GF-D8 (cell line): ENCODE data around the gene FFAR2.

Experiments
- DNase-seq: peaks from one replicate; lab custom pipeline; 2025; lab: John Stamatoyannopoulos, UW

FFAR2 gene

GRCh38 chr19:35425682-35426081 is 22.4 kb upstream of the FFAR2 start:
- DNase-seq, result no peak

DNA sequence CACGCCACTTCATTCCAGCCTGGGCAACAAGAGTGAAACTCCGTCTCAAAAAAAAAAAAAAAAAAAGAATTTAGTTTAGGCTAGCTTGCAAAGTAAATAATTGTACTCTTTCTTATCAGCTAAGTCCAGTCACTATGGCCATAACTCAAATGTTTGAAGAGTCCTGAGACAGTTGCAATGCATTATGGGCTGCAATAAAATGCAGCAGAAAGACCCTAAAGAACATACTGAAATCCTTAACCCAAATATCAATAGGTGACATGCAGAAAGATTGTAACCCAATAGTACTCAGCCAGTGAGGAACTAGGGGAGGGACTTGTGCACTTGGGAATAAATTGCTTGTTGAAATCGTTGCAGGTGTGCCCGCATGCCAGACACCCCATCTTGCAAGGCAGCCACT is 20.9 kb upstream of the FFAR2 start:
- DNase-seq, result no peak

DNA sequence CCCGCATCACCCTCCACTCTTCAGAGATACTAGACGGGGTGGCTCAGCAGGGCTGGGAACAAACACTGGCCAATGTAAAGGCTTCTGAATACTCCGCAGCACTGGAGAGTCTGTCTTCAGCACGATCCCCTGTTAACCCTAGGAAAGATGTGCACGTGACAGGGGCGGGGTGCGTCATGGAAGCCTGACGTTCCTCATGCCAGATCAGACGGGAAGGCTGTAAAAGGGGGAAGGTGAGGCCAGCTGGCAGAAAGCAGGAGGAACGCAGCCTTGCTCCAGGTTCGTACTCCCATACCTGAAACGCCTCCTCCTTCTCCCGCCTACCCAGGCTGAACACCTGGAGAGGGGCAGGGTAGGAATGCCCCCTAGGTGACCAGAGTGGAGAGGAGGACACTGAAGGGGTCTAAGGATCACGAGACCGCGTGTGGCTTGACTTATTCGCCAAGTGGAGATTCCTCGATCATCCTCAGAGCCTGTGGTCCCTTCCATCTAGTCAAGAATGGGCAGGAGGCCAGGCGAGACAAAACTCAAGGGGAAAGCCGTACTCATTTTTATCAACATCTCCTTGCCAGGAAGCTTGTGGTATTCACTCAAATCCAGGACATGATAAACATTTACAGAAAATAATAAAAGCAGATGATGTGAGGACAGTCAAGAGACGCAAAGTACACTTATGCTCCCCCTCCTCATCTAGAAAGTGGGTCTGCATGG is 18.2 kb upstream of the FFAR2 start:
- no peak for DNase-seq

GRCh38 chr19:35430409-35431144 is 17.5 kb upstream of the FFAR2 start:
- DNase-seq, result no peak

GRCh38 chr19:35431145-35431807 is 16.8 kb upstream of the FFAR2 start:
- no peak for DNase-seq

GRCh38 chr19:35432911-35433310 is 15.1 kb upstream of the FFAR2 start:
- DNase-seq, result no peak

GRCh38 chr19:35433448-35433847 is 14.6 kb upstream of the FFAR2 start:
- no peak for DNase-seq

DNA sequence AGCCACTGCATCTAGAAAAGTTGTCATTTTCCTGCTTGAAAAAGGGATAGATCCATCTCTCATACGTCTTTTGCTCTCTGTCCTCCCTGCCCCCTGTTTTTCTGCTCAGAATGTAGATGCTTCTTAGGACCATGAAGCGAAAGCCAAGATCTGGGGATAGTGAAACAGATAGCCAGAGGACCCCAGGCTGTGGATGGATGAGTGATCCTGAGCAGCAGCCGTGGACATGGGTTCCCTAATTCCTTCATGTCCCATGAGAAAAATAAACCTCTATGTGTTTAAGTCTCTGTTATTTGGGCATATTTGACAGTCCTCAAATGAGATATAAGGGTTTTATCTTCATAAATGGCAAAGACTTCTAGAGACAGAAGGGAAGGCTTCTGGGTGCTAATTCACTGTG is 12.2 kb upstream of the FFAR2 start:
- DNase-seq, result no peak

GRCh38 chr19:35436477-35437405 is 11.3 kb upstream of the FFAR2 start:
- DNase-seq, result peak; percentile 91

GRCh38 chr19:35437406-35437951 is 10.6 kb upstream of the FFAR2 start:
- DNase-seq, result no peak

DNA sequence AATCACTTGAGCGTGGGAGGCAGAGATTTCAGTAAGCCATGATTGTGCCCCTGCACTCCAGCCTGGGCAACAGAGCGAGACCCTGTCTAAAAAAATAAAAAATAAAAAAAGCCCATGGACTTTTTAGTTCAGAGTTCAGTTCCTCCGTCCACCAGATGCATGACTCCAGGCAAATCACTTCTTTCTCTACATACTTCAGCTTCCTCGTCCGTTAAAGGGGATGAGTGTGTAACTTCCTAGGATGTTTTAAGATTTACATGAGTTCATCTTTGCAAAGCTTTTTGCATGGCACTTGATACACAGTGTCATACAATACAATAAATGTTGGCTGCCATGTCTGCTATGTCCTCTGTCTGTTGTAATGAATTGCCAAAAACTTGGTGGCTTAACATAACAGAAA is 10.0 kb upstream of the FFAR2 start:
- DNase-seq, result no peak

DNA sequence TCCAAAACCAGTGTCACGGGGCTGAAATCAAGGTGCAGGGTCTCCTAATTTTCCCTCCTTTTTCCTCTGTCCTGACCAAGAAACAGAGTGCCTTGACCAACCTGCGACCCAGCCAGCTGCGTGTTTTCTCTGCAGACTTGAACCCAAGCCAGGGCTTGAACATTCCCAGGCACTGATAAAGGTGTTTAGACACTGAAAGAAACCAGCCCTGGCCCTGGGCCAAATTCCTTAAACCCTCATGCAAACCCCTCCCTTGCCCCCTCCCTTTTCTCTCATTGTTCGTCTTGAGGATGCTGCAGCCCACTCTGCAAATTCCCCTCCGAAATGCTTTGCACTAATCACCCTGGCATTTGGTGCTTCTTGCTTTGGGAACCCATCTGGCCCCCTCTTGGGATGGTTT is 9.5 kb upstream of the FFAR2 start:
- no peak for DNase-seq

DNA sequence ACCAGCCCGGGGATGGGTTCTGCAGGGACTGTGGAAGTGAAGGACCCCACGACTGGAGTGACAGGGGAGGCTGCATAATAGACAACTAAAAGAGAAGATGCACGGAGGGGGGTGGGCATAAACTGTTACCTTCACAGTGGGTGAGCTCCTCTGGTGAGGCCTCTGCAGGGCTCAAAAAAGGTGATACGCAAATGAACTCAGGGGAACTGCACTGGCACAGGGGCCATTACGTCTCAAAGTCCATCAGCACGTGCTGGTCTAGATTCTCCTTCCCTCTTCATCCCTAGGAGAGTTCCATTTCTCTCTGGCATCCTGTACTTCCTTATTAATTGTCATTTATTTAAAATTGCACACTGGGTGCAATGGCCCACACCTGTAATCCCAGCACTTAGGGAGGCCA is 8.1 kb upstream of the FFAR2 start:
- no peak for DNase-seq

- DNase-seq, result peak; percentile 92
Observed at GRCh38 chr19:35442091-35442490, 6.0 kb upstream of the FFAR2 start.

GRCh38 chr19:35444735-35445134 is 3.3 kb upstream of the FFAR2 start:
- no peak for DNase-seq

- DNase-seq, result peak; percentile 63
Observed at GRCh38 chr19:35445826-35446593, 2.0 kb upstream of the FFAR2 start.

DNA sequence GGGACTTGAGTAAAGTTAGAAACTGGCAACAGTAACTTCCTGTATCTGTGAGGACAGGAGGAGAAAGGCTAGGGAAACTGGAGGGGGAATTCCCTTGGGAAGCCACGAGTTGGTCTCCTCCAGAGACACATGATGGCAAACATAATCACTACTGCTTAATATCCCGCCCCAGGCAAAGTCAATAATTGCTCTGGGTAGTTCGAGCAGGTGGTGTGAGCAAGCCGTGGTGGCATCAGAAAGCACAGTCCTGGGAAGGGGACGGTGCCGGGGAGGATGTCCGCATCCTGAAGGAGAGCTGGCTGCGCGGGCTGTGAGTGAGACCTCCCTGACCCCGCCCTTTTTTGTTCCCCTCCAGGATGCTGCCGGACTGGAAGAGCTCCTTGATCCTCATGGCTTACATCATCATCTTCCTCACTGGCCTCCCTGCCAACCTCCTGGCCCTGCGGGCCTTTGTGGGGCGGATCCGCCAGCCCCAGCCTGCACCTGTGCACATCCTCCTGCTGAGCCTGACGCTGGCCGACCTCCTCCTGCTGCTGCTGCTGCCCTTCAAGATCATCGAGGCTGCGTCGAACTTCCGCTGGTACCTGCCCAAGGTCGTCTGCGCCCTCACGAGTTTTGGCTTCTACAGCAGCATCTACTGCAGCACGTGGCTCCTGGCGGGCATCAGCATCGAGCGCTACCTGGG is 1.4 kb downstream of the FFAR2 start:
- no peak for DNase-seq

DNA sequence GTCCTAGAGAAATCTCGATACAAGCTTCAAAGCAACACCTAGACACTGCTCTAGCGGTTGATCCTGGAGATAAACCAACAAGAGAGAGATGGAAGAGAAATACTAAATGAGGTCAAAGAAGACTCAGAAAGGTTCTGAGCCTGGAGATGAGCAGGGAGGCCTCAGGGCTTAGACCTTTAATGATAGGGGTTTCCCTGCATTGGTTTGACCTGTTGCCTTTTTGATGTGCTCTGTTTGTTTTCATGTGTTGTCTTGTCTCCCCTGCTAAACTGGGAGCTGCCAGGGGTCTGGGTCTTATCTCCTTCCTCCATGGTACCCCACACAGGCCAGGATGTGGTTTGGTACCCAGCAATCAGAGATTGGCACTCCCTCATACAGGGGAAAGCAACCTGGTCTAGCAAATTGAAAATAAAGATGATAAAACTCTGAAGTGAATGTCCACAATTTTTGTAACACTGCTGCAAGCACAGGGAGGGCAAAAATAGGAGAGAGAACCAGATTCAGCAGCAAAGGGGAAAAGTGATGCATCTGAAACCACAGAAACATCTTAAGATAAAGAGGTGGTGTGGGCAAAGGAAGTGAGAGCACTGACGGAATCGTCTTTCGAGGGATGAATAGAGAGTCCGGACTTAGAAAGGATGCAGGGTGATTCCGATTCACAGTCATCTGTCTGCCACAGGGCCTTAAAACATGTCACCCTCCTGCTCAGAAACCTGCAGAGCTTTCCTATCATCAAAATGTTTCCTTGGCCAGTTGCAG is 3.5 kb downstream of the FFAR2 start:
- DNase-seq, result no peak

- DNase-seq, result no peak
Observed at GRCh38 chr19:35454663-35455062, 6.6 kb downstream of the FFAR2 start.
